IMR-90 (cell line): ENCODE measurements around the gene MTMR8. TPM values are rescaled to one million over a fixed set of nuclear protein-coding genes. Genes with fewer than 3 reads are reported as not detected.

Experiments used
- ATAC-seq: fragments of 200-7000 bp; cut with Tn5 transposase; 2 replicates; pipeline ENCODE4 v1.9.1; 2020; ENCODE audit warnings: low read depth, mild to moderate bottlenecking, moderate library complexity
- Bru-seq: library from RNA; stranded (reverse); fragments of 400-500 nt; gene quantifications from one replicate; lab custom pipeline; 2021; lab: Mats Ljungman, UMichigan
- BruChase-seq, 2 experiments: library from RNA; stranded (reverse); fragments of 400-500 nt; gene quantifications; one replicate each; lab custom pipeline; 2021; lab: Mats Ljungman, UMichigan
- BruUV-seq: library from RNA; stranded (reverse); fragments of 400-500 nt; replicated peaks from 2 replicates; lab custom pipeline; 2021; lab: Mats Ljungman, UMichigan
- CTCF ChIA-PET: fragments of 300-600 bp; formaldehyde crosslinking; extraction: SDS; loops from one replicate; lab custom pipeline; 2021; ENCODE audit warnings: antibody characterized with exemption; lab: Yijun Ruan, JAX
- POLR2A ChIA-PET: fragments of 300-600 bp; sonication (Branson Sonifier 250); formaldehyde crosslinking; loops from one replicate; lab custom pipeline; 2022; ENCODE audit warnings: antibody characterized with exemption; ENCODE audit not compliant: unreplicated experiment; lab: Charles Lee
- DNase-seq: peaks from one replicate; pipeline ENCODE4 v3.0.0; 2013
- H2AFZ ChIP-seq: replicated peaks from 2 replicates; pipeline ENCODE3; 2013; ENCODE audit warnings: low read length, mild to moderate bottlenecking; ENCODE audit not compliant: poor library complexity
- H2AK5ac ChIP-seq: 2 replicates; pipeline ENCODE4 v1.6.1; 2013; ENCODE audit warnings: low read depth, low read length, inconsistent platforms
- H2AK9ac ChIP-seq: replicated peaks from 2 replicates; pipeline ENCODE3; 2013; ENCODE audit warnings: mild to moderate bottlenecking, low read depth, low read length, moderate library complexity; ENCODE audit not compliant: poor library complexity
- H2BK120ac ChIP-seq: 2 replicates; pipeline ENCODE4 v1.6.1; 2013; ENCODE audit warnings: low read depth, low read length, inconsistent platforms
- H2BK15ac ChIP-seq: 3 replicates; pipeline ENCODE4 v1.6.1; 2013; ENCODE audit warnings: low read depth, low read length, inconsistent platforms
- H2BK20ac ChIP-seq: 2 replicates; pipeline ENCODE4 v1.6.1; 2013; ENCODE audit warnings: low read depth, mild to moderate bottlenecking, inconsistent platforms, low read length, moderate library complexity
- H2BK5ac ChIP-seq: 2 replicates; pipeline ENCODE4 v1.6.1; 2013; ENCODE audit warnings: mild to moderate bottlenecking, low read depth, low read length, inconsistent platforms; ENCODE audit not compliant: poor library complexity, severe bottlenecking
- H3K14ac ChIP-seq: replicated peaks from 2 replicates; pipeline ENCODE4 v1.6.1; 2013; ENCODE audit warnings: low read depth, low read length, inconsistent platforms
- H3K18ac ChIP-seq: 2 replicates; pipeline ENCODE4 v1.6.1; 2013; ENCODE audit warnings: low read depth, low read length, control low read depth
- H3K23ac ChIP-seq: 2 replicates; pipeline ENCODE4 v1.6.1; 2013; ENCODE audit warnings: low read depth, low read length, inconsistent platforms
- H3K27ac ChIP-seq: 2 replicates; pipeline ENCODE4 v1.5.1; 2013; ENCODE audit warnings: mild to moderate bottlenecking, control low read depth, low read length; ENCODE audit not compliant: insufficient read depth
- H3K27me3 ChIP-seq: 2 replicates; pipeline ENCODE4 v1.6.1; 2013; ENCODE audit warnings: low read length; ENCODE audit not compliant: control insufficient read depth, insufficient read depth
- H3K36me3 ChIP-seq: 2 replicates; pipeline ENCODE4 v1.6.1; 2013; ENCODE audit warnings: low read length, mixed read lengths; ENCODE audit not compliant: control insufficient read depth, insufficient read depth
- H3K4ac ChIP-seq: 2 replicates; pipeline ENCODE4 v1.6.1; 2013; ENCODE audit warnings: low read depth, low read length, inconsistent platforms
- H3K4me1 ChIP-seq: 2 replicates; pipeline ENCODE4 v1.6.1; 2013; ENCODE audit warnings: low read length, mixed read lengths; ENCODE audit not compliant: control insufficient read depth, insufficient read depth
- H3K4me2 ChIP-seq: 2 replicates; pipeline ENCODE4 v1.6.1; 2013; ENCODE audit warnings: low read depth, mild to moderate bottlenecking, control low read depth, low read length, moderate library complexity
- H3K4me3 ChIP-seq: 2 replicates; pipeline ENCODE4 v1.5.1; 2013; ENCODE audit warnings: low read depth, mild to moderate bottlenecking, control low read depth, low read length, moderate library complexity; ENCODE audit not compliant: insufficient read depth
- H3K56ac ChIP-seq: 2 replicates; pipeline ENCODE4 v1.6.1; 2013; ENCODE audit warnings: low read length, inconsistent platforms; ENCODE audit not compliant: insufficient read depth; ENCODE audit errors: extremely low read depth
- H3K79me1 ChIP-seq, 2 experiments: 2 replicates each; pipeline ENCODE4 v1.6.1; 2013; ENCODE audit warnings: low read length in 2 of 2, inconsistent platforms in 1 of 2, low read depth in 1 of 2
- H3K9ac ChIP-seq: 2 replicates; pipeline ENCODE4 v1.6.1; 2013; ENCODE audit warnings: low read depth, low read length, control low read depth
- H3K9me1 ChIP-seq: 2 replicates; pipeline ENCODE4 v1.6.1; 2013; ENCODE audit warnings: low read length, inconsistent platforms; ENCODE audit not compliant: insufficient read depth
- H3K9me3 ChIP-seq: 2 replicates; pipeline ENCODE4 v1.6.1; 2013; ENCODE audit warnings: low read length; ENCODE audit not compliant: control insufficient read depth, insufficient read depth
- H4K20me1 ChIP-seq: 2 replicates; pipeline ENCODE4 v1.6.1; 2013; ENCODE audit warnings: low read length, inconsistent platforms; ENCODE audit not compliant: insufficient read depth
- H4K5ac ChIP-seq: 2 replicates; pipeline ENCODE4 v1.6.1; 2013; ENCODE audit warnings: mild to moderate bottlenecking, low read depth, low read length, control low read depth
- H4K8ac ChIP-seq, 2 experiments: 2 replicates each; pipeline ENCODE4 v1.6.1; 2013; ENCODE audit warnings: low read depth in 2 of 2, low read length in 2 of 2, control low read depth in 1 of 2, inconsistent platforms in 1 of 2
- H4K91ac ChIP-seq: 2 replicates; pipeline ENCODE4 v1.6.1; 2013; ENCODE audit warnings: low read depth, low read length, inconsistent platforms; ENCODE audit not compliant: insufficient read depth
- CEBPB ChIP-seq: IDR thresholded peaks from 2 replicates; pipeline ENCODE4 v1.6.1; 2012; ENCODE audit warnings: low read depth, low read length, improper control_type of control experiment
- CHD1 ChIP-seq: IDR thresholded peaks from 2 replicates; pipeline ENCODE4 v1.6.1; 2012; ENCODE audit warnings: low read depth, low read length, improper control_type of control experiment
- CTCF ChIP-seq: conservative IDR thresholded peaks from 2 replicates; pipeline ENCODE4 v1.5.1; 2012; ENCODE audit warnings: mild to moderate bottlenecking, low read depth, low read length, improper control_type of control experiment
- ELK1 ChIP-seq: fragments of 150-350 bp; IDR thresholded peaks from 2 replicates; pipeline ENCODE4 v1.6.1; 2016; ENCODE audit warnings: low read depth, mild to moderate bottlenecking, low read length, moderate library complexity, borderline replicate concordance
- FOS ChIP-seq: fragments of 150-350 bp; IDR thresholded peaks from 2 replicates; pipeline ENCODE4 v1.6.1; 2016; ENCODE audit warnings: low read depth, low read length
- MAFK ChIP-seq: IDR thresholded peaks from 2 replicates; pipeline ENCODE4 v1.6.1; 2012; ENCODE audit warnings: low read depth, low read length, improper control_type of control experiment
- MAZ ChIP-seq: IDR thresholded peaks from 2 replicates; pipeline ENCODE4 v1.6.1; 2012; ENCODE audit warnings: low read depth, mild to moderate bottlenecking, low read length, improper control_type of control experiment, moderate library complexity, borderline replicate concordance
- MXI1 ChIP-seq: IDR thresholded peaks from 2 replicates; pipeline ENCODE4 v1.6.1; 2012; ENCODE audit warnings: low read depth, mild to moderate bottlenecking, low read length, moderate library complexity, borderline replicate concordance
- NFE2L2 ChIP-seq: fragments of 150-350 bp; IDR thresholded peaks from 2 replicates; pipeline ENCODE4 v1.6.1; 2016; ENCODE audit warnings: low read depth, mild to moderate bottlenecking, low read length
- POLR2A ChIP-seq: IDR thresholded peaks from 2 replicates; pipeline ENCODE4 v1.6.1; 2012; ENCODE audit warnings: mild to moderate bottlenecking, low read depth, low read length
- RAD21 ChIP-seq: IDR thresholded peaks from 2 replicates; pipeline ENCODE4 v1.6.1; 2012; ENCODE audit warnings: low read length, improper control_type of control experiment
- RCOR1 ChIP-seq: IDR thresholded peaks from 2 replicates; pipeline ENCODE4 v1.6.1; 2012; ENCODE audit warnings: mild to moderate bottlenecking, low read length, improper control_type of control experiment; ENCODE audit not compliant: insufficient replicate concordance
- RFX5 ChIP-seq: IDR thresholded peaks from 2 replicates; pipeline ENCODE4 v1.8.0; 2012; ENCODE audit warnings: low read depth, mild to moderate bottlenecking, low read length, moderate library complexity
- USF2 ChIP-seq: fragments of 150-350 bp; IDR thresholded peaks from 2 replicates; pipeline ENCODE4 v1.6.1; 2017; ENCODE audit warnings: mild to moderate bottlenecking, antibody characterized with exemption, low read length, low read depth
- WGBS, 2 experiments: methylation state at CpG; one replicate each; pipeline versions ENCODE4 v1.1.5 to v1.1.7; 2013; ENCODE audit warnings: missing lambda C conversion rate in 2 of 2; ENCODE audit not compliant: insufficient read length in 1 of 2; ENCODE audit errors: extremely low coverage in 2 of 2; 5-methylcytosine and 5-hydroxymethylcytosine counted together
- dilution Hi-C: fragments of 300-500 bp; cut with HindIII; formaldehyde crosslinking; loops from one replicate; pipeline ENCODE4 v1.14.3; 2018; ENCODE audit warnings: low sequenced_read_pairs; ENCODE audit not compliant: unreplicated experiment
- in situ Hi-C: fragments of 300-500 bp; cut with MboI; formaldehyde crosslinking; loops from 3 replicates; pipeline ENCODE4 v1.14.3; 2019; ENCODE audit warnings: low sequenced_read_pairs, inconsistent platforms, mixed read lengths
- intact Hi-C: fragments of 100-400 bp; cut with micrococcal nuclease; formaldehyde crosslinking; loops from 2 replicates; pipeline ENCODE4 v1.10.0; 2022
- long read RNA-seq: library from polyadenylated mRNA; unstranded; transcript quantifications from one replicate; pipeline ENCODE4 v2.0.0, GENCODE V29; 2021; ENCODE audit not compliant: unreplicated experiment
- polyA plus RNA-seq, 3 experiments: library from polyadenylated mRNA; depleted of rRNA; stranded (reverse); fragments of >200 nt; gene quantifications; 2 replicates each; pipeline ENCODE4 v1.2.3, GENCODE V29; 2012; ENCODE audit warnings: low replicate concordance in 1 of 3
- total RNA-seq: library from RNA; depleted of rRNA; stranded (reverse); fragments of >200 nt; gene quantifications from 2 replicates; pipeline ENCODE4 v1.2.3, GENCODE V29; 2012; rRNA removed

MTMR8 gene
- total RNA-seq: under 0.01 TPM in 1 of 2 replicates, not detected in the other
- not detected in 2 replicates for polyA plus RNA-seq (2012; rRNA removed)
- polyA plus RNA-seq (2012; cell fraction: cytosol; rRNA removed): not detected in 2 replicates
- not detected in 2 replicates for polyA plus RNA-seq (2012; cell fraction: nucleus; rRNA removed; ENCODE audit: low replicate concordance)
- percentile 9 among the genes with signal in this experiment for Bru-seq, nascent RNA
- BruChase-seq, experiment 1, labeled RNA remaining after a 6-hour chase: percentile 2 among the genes with signal in this experiment
- BruChase-seq, experiment 2, labeled RNA remaining after a 2-hour chase: percentile 5 among the genes with signal in this experiment
- long read RNA-seq: 0 reads

- no peak within 1 kb of the TSS for H4K91ac ChIP-seq
- H3K14ac ChIP-seq: no peak within 1 kb of the TSS
- no peak within 1 kb of the TSS for H2AFZ ChIP-seq
- H3K23ac ChIP-seq: no peak within 1 kb of the TSS
- no peak within 1 kb of the TSS for H2BK5ac ChIP-seq
- in situ Hi-C loops: no loop called here
- H4K8ac ChIP-seq: no peak within 1 kb of the TSS
- H3K27ac ChIP-seq: no peak within 1 kb of the TSS
- BruUV-seq: no TSS peak
- CTCF ChIA-PET: no interaction called here
- dilution Hi-C loops: no loop called here
- H3K4me1 ChIP-seq: no peaks in the 10 kb centered on the region
- no peak within 1 kb of the TSS for H3K56ac ChIP-seq
- no peak within 1 kb of the TSS for H3K9ac ChIP-seq
- H2AK9ac ChIP-seq: no peak within 1 kb of the TSS
- POLR2A ChIA-PET: no interaction called here
- H3K27me3 ChIP-seq: no peaks in the 10 kb centered on the region
- H3K36me3 ChIP-seq: no peaks in the 10 kb centered on the region
- no peak within 1 kb of the TSS for H3K18ac ChIP-seq
- no peak within 1 kb of the TSS for H3K4me2 ChIP-seq
- no peak within 1 kb of the TSS for H4K5ac ChIP-seq
- DNase-seq: no peak
- H3K9me3 ChIP-seq: no peaks in the 10 kb centered on the region
- H2BK120ac ChIP-seq: no peak within 1 kb of the TSS
- no peak within 1 kb of the TSS for H3K4ac ChIP-seq
- no peaks in the 10 kb centered on the region for H3K79me1 ChIP-seq
- no peak within 1 kb of the TSS for H2BK15ac ChIP-seq
- 26% methylated on average over 25 of the region's 40 CpGs; no CpG with 5 or more reads in 1 of the 2 experiments for WGBS, 2 experiments
- intact Hi-C loops: no loop called here
- no peak within 1 kb of the TSS for H3K4me3 ChIP-seq
- H2BK20ac ChIP-seq: no peak within 1 kb of the TSS
- H2AK5ac ChIP-seq: no peak within 1 kb of the TSS
- no peak for ATAC-seq
- H4K20me1 ChIP-seq: no peaks in the 10 kb centered on the region
- no peaks in the 10 kb centered on the region for H3K9me1 ChIP-seq
- TF ChIP-seq CTCF (no peak), RFX5 (no peak), ELK1 (no peak), USF2 (no peak), FOS (no peak), MXI1 (no peak), POLR2A (no peak), MAZ (no peak), RCOR1 (no peak), MAFK (no peak), RAD21 (no peak), CHD1 (no peak), CEBPB (no peak), NFE2L2 (no peak)
These were observed at the start of gene MTMR8 for GRCh38 chrX:64394874-64395567. TSS of gene MTMR8 (minus strand) at chrX:64395452. CDS start at chrX:64395363, 89 bp downstream.
